ENCODE data around the gene ZNF614.
A peak's percentile ranks its signal among the peaks of the same experiment; 100 is the strongest.
"Not testable (repeated sequence)": the region's sequence is repeated elsewhere in the genome, so short reads cannot be mapped to it uniquely, and the experiment has no call there.

Gene ZNF614

GRCh38 chr19:51986309-51987291 lies 41.6 kb downstream of the ZNF614 start, which contains the start of gene ZNF350:
Gene ZNF350 (minus strand): TSS chr19:51986840. CDS start chr19:51974360, 12,480 bp downstream.
- peak; percentile 96 for DNase-seq

GRCh38 chr19:51983361-51983760 lies 44.8 kb downstream of the ZNF614 start:
- DNase-seq = no peak

- not testable (repeated sequence) for DNase-seq
Observed at GRCh38 chr19:51980926-51981325, 47.3 kb downstream of the ZNF614 start.

- no peak for DNase-seq
Observed at GRCh38 chr19:51980116-51980736, 48.0 kb downstream of the ZNF614 start.

- DNase-seq = no peak
Observed at GRCh38 chr19:51978882-51979281, 49.3 kb downstream of the ZNF614 start.

- DNase-seq = no peak
Observed at GRCh38 chr19:51977346-51977745, 50.8 kb downstream of the ZNF614 start.

- DNase-seq = no peak
Observed at GRCh38 chr19:51976852-51977251, 51.3 kb downstream of the ZNF614 start.

- DNase-seq = not testable (repeated sequence)
Observed at GRCh38 chr19:51975787-51976186, 52.4 kb downstream of the ZNF614 start.

GRCh38 chr19:51971624-51972023 lies 56.6 kb downstream of the ZNF614 start:
- no peak for DNase-seq

- DNase-seq = no peak
Observed at GRCh38 chr19:51970718-51971117, 57.5 kb downstream of the ZNF614 start.

- no peak for DNase-seq
Observed at GRCh38 chr19:51965583-51965982, 62.6 kb downstream of the ZNF614 start.
